Spinal cord (tissue), 10 donors: Measurements from ENCODE around the gene CBX6. TPM values are rescaled to one million over a fixed set of nuclear protein-coding genes. Genes with fewer than 3 reads are reported as not detected.

Experiments used
- DNase-seq, 6 donors: peaks; one replicate each; pipeline versions ENCODE4 v3.0.0 to v3.0.0-alpha.2; 2013 to 2015; ENCODE audit warnings: low spot score in 6 of 6, low read depth in 4 of 6
- H3K27ac ChIP-seq: one replicate; pipeline ENCODE4 v1.5.1; 2013; ENCODE audit warnings: low read depth, low read length, control low read depth
- H3K27me3 ChIP-seq: one replicate; pipeline ENCODE4 v1.6.1; 2013; ENCODE audit warnings: low read length; ENCODE audit not compliant: control insufficient read depth, insufficient read depth
- H3K36me3 ChIP-seq: one replicate; pipeline ENCODE4 v1.6.1; 2013; ENCODE audit warnings: low read length; ENCODE audit not compliant: control insufficient read depth, insufficient read depth
- H3K4me1 ChIP-seq: one replicate; pipeline ENCODE4 v1.6.1; 2013; ENCODE audit warnings: low read length; ENCODE audit not compliant: control insufficient read depth, insufficient read depth
- H3K4me3 ChIP-seq: one replicate; pipeline ENCODE4 v1.5.1; 2013; ENCODE audit warnings: low read depth, low read length, control low read depth
- H3K9me3 ChIP-seq: one replicate; pipeline ENCODE4 v1.6.1; 2013; ENCODE audit warnings: low read length; ENCODE audit not compliant: control insufficient read depth, insufficient read depth
- WGBS: methylation state at CpG from one replicate; pipeline ENCODE4 v1.1.5; 2013; ENCODE audit warnings: missing lambda C conversion rate; ENCODE audit not compliant: insufficient coverage; 5-methylcytosine and 5-hydroxymethylcytosine counted together
- polyA plus RNA-seq, 2 donors: library from polyadenylated mRNA; unstranded; fragments of 120-200 nt; gene quantifications; one replicate each; pipeline ENCODE4 v1.2.1, GENCODE V29; 2013; ENCODE audit not compliant: insufficient read length in 2 of 2
- total RNA-seq, 2 donors: library from RNA; depleted of rRNA in 1 of 2; stranded (reverse); fragments of 120-200 nt in 1 of 2; fragments of >200 nt in 1 of 2; gene quantifications; one replicate each; pipeline versions ENCODE4 v1.2.3 to v1.2.4, GENCODE V29; 2013 to 2014
- donor health status: healthy.

The CBX6 gene
- total and polyA plus RNA-seq, 4 donors, result 38.3 to 70.0 (median 59.5) TPM

- H3K27me3 ChIP-seq, result no peaks in the 10 kb centered on the region
- no peak overlapping the region for H3K4me3 ChIP-seq
- H3K4me1 ChIP-seq, result peaks cover 9% of the 10 kb centered on the region
- no peaks in the 10 kb centered on the region for H3K9me3 ChIP-seq
- WGBS, result no CpG with 5 or more reads among the region's 1 CpG
- no peak overlapping the region for H3K27ac ChIP-seq
- peaks cover 11% of the 10 kb centered on the region for H3K36me3 ChIP-seq
- no peak for DNase-seq
Observed at GRCh38 chr22:38815842-38816241, 56.2 kb downstream of the CBX6 start.

Other genes with a start within 250 kb of the CBX6 start
- gene FAM227A, start 215.8 kb downstream of the CBX6 start, total RNA-seq, result 1 to 10 TPM; 5.9 to 8.8 TPM
- gene FAM227A, start 215.8 kb downstream of the CBX6 start, polyA plus RNA-seq, result 1 to 10 TPM; 6.5 to 9.4 TPM
- 10 to 100 TPM; 16.1 to 37.5 TPM for gene CBY1, start 215.6 kb downstream of the CBX6 start, total RNA-seq
- 10 to 100 TPM; 38.1 to 53.0 TPM for gene CBY1, start 215.6 kb downstream of the CBX6 start, polyA plus RNA-seq
- 10 to 100 TPM; 38.4 to 52.3 TPM for gene TOMM22, start 190.3 kb downstream of the CBX6 start, total RNA-seq
- gene TOMM22, start 190.3 kb downstream of the CBX6 start, polyA plus RNA-seq, result 10 to 100 TPM; 78.7 to 86.1 TPM
- gene JOSD1, start 171.3 kb downstream of the CBX6 start, total RNA-seq, result 10 to 100 TPM; 36.4 to 51.0 TPM
- gene JOSD1, start 171.3 kb downstream of the CBX6 start, polyA plus RNA-seq, result 10 to 100 TPM; 35.4 to 43.1 TPM
- 10 to 100 TPM; 25.0 to 31.8 TPM for gene GTPBP1, start 166.3 kb downstream of the CBX6 start, total RNA-seq
- gene GTPBP1, start 166.3 kb downstream of the CBX6 start, polyA plus RNA-seq, result 10 to 100 TPM; 57.0 to 79.6 TPM
- 10 to 100 TPM; 33.2 to 43.6 TPM for gene SUN2, start 116.2 kb downstream of the CBX6 start, total RNA-seq
- 10 to 100 TPM; 48.4 to 66.9 TPM for gene SUN2, start 116.2 kb downstream of the CBX6 start, polyA plus RNA-seq
- gene DNAL4, start 78.1 kb downstream of the CBX6 start, total RNA-seq, result 10 to 100 TPM in 1 of 2 donors, 1 to 10 TPM in 1; 9.0 to 31.0 TPM
- gene DNAL4, start 78.1 kb downstream of the CBX6 start, polyA plus RNA-seq, result 10 to 100 TPM; 20.6 to 22.7 TPM
- 10 to 100 TPM; 12.0 to 28.4 TPM for gene NPTXR, start 28.2 kb downstream of the CBX6 start, total RNA-seq
- 10 to 100 TPM; 91.2 to 94.0 TPM for gene NPTXR, start 28.2 kb downstream of the CBX6 start, polyA plus RNA-seq
- gene APOBEC3A, start 85.4 kb upstream of the CBX6 start, total RNA-seq, result 1 to 10 TPM in 1 of 2 donors, under 1 TPM in 1; 0.28 to 2.4 TPM
- gene APOBEC3A, start 85.4 kb upstream of the CBX6 start, polyA plus RNA-seq, result not detected
- 1 to 10 TPM; 1.1 to 2.1 TPM for gene APOBEC3B, start 110.1 kb upstream of the CBX6 start, total RNA-seq
- gene APOBEC3B, start 110.1 kb upstream of the CBX6 start, polyA plus RNA-seq, result 1 to 10 TPM; 2.3 to 2.6 TPM
- gene APOBEC3C, start 142.0 kb upstream of the CBX6 start, total RNA-seq, result 1 to 10 TPM; 2.6 to 3.5 TPM
- 1 to 10 TPM; 2.8 to 4.7 TPM for gene APOBEC3C, start 142.0 kb upstream of the CBX6 start, polyA plus RNA-seq
- gene APOBEC3D, start 148.9 kb upstream of the CBX6 start, total RNA-seq, result 1 to 10 TPM in 1 of 2 donors, under 1 TPM in 1; 0.20 to 2.0 TPM
- 1 to 10 TPM; 1.2 to 1.4 TPM for gene APOBEC3D, start 148.9 kb upstream of the CBX6 start, polyA plus RNA-seq
- 1 to 10 TPM; 3.2 to 8.0 TPM for gene APOBEC3F, start 168.6 kb upstream of the CBX6 start, total RNA-seq
- 1 to 10 TPM; 1.9 to 3.3 TPM for gene APOBEC3F, start 168.6 kb upstream of the CBX6 start, polyA plus RNA-seq
- 1 to 10 TPM; 6.0 to 9.5 TPM for gene APOBEC3G, start 205.1 kb upstream of the CBX6 start, total RNA-seq
- 1 to 10 TPM; 3.2 to 4.4 TPM for gene APOBEC3G, start 205.1 kb upstream of the CBX6 start, polyA plus RNA-seq
- gene APOBEC3H, start 225.0 kb upstream of the CBX6 start, total RNA-seq, result not detected
- gene APOBEC3H, start 225.0 kb upstream of the CBX6 start, polyA plus RNA-seq, result under 1 TPM in 1 of 2 donors, not detected in 1; 0.41 TPM